GM19328 (cell line): Measurements from ENCODE around the gene APLP2.
"Not testable (repeated sequence)": the region's sequence is repeated elsewhere in the genome, so short reads cannot be mapped to it uniquely, and the experiment has no call there.

Experiments used
- ATAC-seq: cut with Tn5 transposase; IDR thresholded peaks from one replicate; pipeline ENCODE4 v1.9.1; 2021; ENCODE audit warnings: mild to moderate bottlenecking, moderate library complexity; ENCODE audit not compliant: unreplicated experiment

APLP2 gene

GRCh38 chr11:130189492-130190210 lies 120.0 kb downstream of the APLP2 start:
- no peak for ATAC-seq

DNA sequence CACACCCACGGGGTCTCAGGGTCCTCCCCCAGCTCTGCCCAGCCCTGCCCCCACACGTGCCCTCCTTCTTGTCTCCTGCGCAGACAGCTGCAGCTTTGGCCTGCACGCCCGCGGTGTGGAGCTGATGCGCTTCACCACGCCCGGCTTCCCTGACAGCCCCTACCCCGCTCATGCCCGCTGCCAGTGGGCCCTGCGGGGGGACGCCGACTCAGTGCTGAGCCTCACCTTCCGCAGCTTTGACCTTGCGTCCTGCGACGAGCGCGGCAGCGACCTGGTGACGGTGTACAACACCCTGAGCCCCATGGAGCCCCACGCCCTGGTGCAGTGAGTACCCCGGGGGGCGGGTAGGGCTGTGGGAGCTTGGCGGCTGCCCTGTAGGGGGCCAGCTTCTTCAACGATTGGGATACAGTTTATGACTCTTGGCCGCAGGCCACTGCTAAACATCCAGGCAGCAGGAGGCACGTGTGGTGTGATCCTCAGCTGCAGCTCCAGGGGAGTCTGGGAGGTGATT lies 120.7 kb downstream of the APLP2 start:
- ATAC-seq: no peak

- ATAC-seq: no peak
These were observed 122.2 kb downstream of the APLP2 start for GRCh38 chr11:130191896-130192295.

- no peak for ATAC-seq
These were observed 123.2 kb downstream of the APLP2 start for GRCh38 chr11:130192845-130193267.

GRCh38 chr11:130193551-130193950 lies 123.9 kb downstream of the APLP2 start:
- not testable (repeated sequence) for ATAC-seq
